Measurements from ENCODE around the gene TFCP2. TPM values are rescaled to one million over a fixed set of nuclear protein-coding genes. Genes with fewer than 3 reads are reported as not detected.
A peak's percentile ranks its signal among the peaks of the same experiment; 100 is the strongest.

Gene TFCP2
- total RNA-seq, 1 donor from 2014 or later = 40.0 TPM

DNA sequence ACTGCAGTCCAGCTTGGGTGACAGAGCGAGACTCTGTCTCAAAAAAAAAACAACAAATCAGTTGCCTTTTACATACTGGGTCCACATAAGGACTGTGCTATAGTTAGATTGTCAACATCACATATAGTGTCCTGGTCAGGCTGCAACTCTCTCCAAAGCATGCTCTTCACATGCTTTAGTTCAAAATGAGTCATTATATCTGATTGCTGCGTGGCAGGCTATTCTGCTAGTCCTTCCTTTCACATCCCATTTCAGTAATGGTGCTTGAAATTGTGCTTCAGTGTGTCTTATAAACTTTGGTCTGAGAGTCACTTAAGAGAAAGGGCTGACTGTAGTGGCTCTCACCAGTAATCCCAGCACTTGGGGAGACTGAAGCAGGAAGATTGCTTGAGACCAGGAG, 117.9 kb downstream of the TFCP2 start:
- no peaks in the 10 kb centered on the region for H3K27me3 Mint-ChIP-seq
- no peak for DNase-seq (ENCODE audit: low spot score, unreplicated experiment)
- no peaks in the 10 kb centered on the region for H3K4me1 Mint-ChIP-seq (ENCODE audit: low read depth)
- no peaks in the 10 kb centered on the region for H3K9me3 Mint-ChIP-seq (ENCODE audit: low read depth)
- no peak overlapping the region for H3K4me3 Mint-ChIP-seq (ENCODE audit: low read depth)
- peaks cover 16% of the 10 kb centered on the region for H3K36me3 Mint-ChIP-seq (ENCODE audit: insufficient read depth)
- TF ChIP-seq, protein P1, sequence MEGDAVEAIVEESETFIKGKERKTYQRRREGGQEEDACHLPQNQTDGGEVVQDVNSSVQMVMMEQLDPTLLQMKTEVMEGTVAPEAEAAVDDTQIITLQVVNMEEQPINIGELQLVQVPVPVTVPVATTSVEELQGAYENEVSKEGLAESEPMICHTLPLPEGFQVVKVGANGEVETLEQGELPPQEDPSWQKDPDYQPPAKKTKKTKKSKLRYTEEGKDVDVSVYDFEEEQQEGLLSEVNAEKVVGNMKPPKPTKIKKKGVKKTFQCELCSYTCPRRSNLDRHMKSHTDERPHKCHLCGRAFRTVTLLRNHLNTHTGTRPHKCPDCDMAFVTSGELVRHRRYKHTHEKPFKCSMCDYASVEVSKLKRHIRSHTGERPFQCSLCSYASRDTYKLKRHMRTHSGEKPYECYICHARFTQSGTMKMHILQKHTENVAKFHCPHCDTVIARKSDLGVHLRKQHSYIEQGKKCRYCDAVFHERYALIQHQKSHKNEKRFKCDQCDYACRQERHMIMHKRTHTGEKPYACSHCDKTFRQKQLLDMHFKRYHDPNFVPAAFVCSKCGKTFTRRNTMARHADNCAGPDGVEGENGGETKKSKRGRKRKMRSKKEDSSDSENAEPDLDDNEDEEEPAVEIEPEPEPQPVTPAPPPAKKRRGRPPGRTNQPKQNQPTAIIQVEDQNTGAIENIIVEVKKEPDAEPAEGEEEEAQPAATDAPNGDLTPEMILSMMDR (IDR thresholded peaks at IDR 0.05; ENCODE audit: unreplicated experiment) = no peak
- no peak overlapping the region for H3K27ac Mint-ChIP-seq

DNA sequence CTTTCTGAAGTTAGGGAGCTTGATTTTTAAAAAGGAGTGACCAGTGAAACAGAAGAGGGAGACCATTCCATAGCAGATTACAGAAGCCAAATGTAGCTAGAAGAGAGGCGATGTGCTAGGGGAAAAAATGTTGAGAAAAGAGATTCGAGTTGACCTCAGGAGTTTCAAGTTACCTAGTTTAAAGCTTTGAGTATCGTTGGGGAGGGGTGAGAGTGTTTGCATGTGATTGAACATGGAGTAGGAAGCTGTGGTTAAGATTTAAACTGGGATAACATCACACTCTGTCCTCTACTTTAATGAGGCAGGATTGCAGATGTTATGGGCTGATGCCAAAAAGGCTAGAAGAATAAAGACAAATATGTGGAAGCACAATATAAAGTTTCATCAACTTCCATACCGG, 121.1 kb downstream of the TFCP2 start:
- Mint-ChIP-seq H3K4me1 (ENCODE audit: low read depth) (peaks cover 15% of the 10 kb centered on the region), H3K27ac (no peak overlapping the region), H3K4me3 (ENCODE audit: low read depth) (no peak overlapping the region), H3K27me3 (no peaks in the 10 kb centered on the region), H3K36me3 (ENCODE audit: insufficient read depth) (peaks cover 11% of the 10 kb centered on the region), H3K9me3 (ENCODE audit: low read depth) (no peaks in the 10 kb centered on the region)
- TF ChIP-seq, protein P1 (IDR thresholded peaks at IDR 0.05; ENCODE audit: unreplicated experiment) = no peak
- no peak for DNase-seq (ENCODE audit: low spot score, unreplicated experiment)

DNA sequence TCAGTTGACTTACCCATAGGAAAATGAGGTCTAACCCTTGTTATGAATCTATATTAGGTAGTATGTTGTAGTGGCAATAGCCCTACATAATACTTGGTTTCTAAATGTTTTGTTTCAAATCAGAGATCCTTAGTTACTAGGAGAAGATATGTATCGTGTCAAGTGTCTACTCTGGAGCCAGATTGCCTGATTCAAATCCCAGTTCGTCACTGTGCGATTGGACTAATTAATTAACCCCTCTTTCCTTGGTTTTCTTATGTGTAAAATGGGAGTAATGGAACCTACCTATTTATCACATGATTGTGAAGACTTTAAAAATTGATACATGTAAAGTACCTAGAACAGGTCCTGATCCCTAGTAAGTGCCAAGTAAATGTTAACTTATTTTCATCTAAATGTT, 123.4 kb downstream of the TFCP2 start:
- no peak for DNase-seq (ENCODE audit: low spot score, unreplicated experiment)
- Mint-ChIP-seq H3K36me3 (ENCODE audit: insufficient read depth) (peaks cover 4% of the 10 kb centered on the region), H3K9me3 (ENCODE audit: low read depth) (no peaks in the 10 kb centered on the region), H3K4me3 (ENCODE audit: low read depth) (peak overlapping the region; percentile 96), H3K4me1 (ENCODE audit: low read depth) (peaks cover 15% of the 10 kb centered on the region), H3K27ac (peak overlapping the region; percentile 45), H3K27me3 (no peaks in the 10 kb centered on the region)
- TF ChIP-seq, protein P1 (IDR thresholded peaks at IDR 0.05; ENCODE audit: unreplicated experiment) = no peak

DNA sequence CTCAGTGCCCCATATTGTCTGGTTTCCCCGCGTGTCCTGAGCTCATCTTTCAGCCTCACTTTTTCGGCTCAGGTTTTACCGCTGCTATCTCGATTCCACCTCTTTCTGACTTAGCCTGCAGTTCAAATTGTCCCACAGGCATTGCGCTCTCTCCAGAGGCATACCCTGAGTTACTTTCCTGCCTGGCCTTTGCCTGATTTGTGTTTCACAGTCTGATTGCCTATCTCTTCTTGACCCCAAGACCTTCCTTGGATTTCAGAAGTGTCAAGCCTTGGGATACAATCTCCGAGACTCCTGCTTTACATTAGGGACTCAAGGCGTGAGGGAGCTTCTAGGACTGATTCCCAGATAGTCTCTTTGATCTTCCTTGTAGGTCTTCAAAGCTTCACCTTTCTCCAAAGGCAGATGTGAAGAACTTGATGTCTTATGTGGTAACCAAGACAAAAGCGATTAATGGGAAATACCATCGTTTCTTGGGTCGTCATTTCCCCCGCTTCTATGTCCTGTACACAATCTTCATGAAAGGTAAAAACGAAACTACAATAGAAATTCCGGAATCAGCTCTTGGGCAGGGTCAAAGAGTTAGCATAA, 124.2 kb downstream of the TFCP2 start:
- peak overlapping the region; percentile 96 for H3K27ac Mint-ChIP-seq
- peak overlapping the region; percentile 96 for H3K4me3 Mint-ChIP-seq (ENCODE audit: low read depth)
- H3K9me3 Mint-ChIP-seq (ENCODE audit: low read depth) = no peaks in the 10 kb centered on the region
- DNase-seq (ENCODE audit: low spot score, unreplicated experiment) = no peak
- TF ChIP-seq, protein P1 (IDR thresholded peaks at IDR 0.05; ENCODE audit: unreplicated experiment) = no peak
- H3K27me3 Mint-ChIP-seq = no peaks in the 10 kb centered on the region
- H3K4me1 Mint-ChIP-seq (ENCODE audit: low read depth) = peaks cover 15% of the 10 kb centered on the region
- H3K36me3 Mint-ChIP-seq (ENCODE audit: insufficient read depth) = no peaks in the 10 kb centered on the region

DNA sequence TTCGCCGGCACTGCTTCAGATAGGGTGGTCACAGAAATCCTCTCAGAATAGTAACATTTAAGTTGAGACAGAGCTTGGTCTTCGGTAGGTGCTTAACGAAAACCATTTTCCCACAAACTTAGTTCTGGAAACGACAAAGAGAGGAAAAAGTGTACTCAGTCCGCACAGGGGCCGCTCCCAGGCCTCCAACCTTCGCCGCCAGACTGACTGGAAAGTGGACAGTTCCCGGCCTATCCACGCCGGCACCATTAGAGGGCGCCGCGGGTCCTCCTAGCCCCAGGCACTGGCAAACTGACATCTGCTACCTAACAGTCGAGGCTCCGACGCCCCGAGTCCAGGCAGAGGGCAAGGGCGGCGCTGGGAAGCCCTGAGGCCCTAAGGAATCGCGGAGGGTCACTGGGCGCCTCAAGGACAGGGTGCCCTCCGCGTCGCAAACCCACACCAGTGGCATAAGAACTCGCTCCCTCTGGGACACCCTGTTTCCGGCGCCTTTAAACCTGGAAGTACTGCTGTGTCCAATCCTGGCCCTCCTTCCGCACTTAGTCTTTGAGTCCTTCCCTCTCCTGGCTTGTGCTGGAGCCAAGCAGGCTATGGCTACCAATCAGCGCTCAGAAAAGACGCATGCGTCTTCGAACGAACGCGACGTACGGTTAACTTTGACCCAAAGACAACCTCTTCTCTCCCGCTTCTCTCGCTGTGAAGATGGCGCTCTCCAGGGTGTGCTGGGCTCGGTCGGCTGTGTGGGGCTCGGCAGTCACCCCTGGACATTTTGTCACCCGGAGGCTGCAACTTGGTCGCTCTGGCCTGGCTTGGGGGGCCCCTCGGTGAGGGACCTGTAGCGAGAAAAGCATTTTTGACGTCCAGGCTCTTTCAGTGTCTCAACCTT, 125.0 kb downstream of the TFCP2 start, which contains the start of gene LETMD1:
TSS of gene LETMD1 (plus strand) at position 673 of the 886 bp plus-strand sequence. CDS start at position 703, 30 bp downstream.
- Mint-ChIP-seq H3K36me3 (ENCODE audit: insufficient read depth) (no peaks in the 10 kb centered on the region), H3K27me3 (no peaks in the 10 kb centered on the region), H3K4me1 (ENCODE audit: low read depth) (peaks cover 15% of the 10 kb centered on the region), H3K4me3 (ENCODE audit: low read depth) (peak within 1 kb of the TSS; percentile 96), H3K9me3 (ENCODE audit: low read depth) (no peaks in the 10 kb centered on the region), H3K27ac (peak within 1 kb of the TSS; percentile 96)
- peak; percentile 82 for DNase-seq (ENCODE audit: low spot score, unreplicated experiment)
- TF ChIP-seq, protein P1 (IDR thresholded peaks at IDR 0.05; ENCODE audit: unreplicated experiment) = peak; percentile 91

Data from progenitor cell of endocrine pancreas (in vitro differentiated cells).